HG03520 (cell line): ENCODE data around the gene ARHGAP31.
"Not testable (repeated sequence)": the region's sequence is repeated elsewhere in the genome, so short reads cannot be mapped to it uniquely, and the experiment has no call there.

Source experiments
- ATAC-seq: cut with Tn5 transposase; IDR thresholded peaks from one replicate; pipeline ENCODE4 v1.9.1; 2021; ENCODE audit warnings: mild to moderate bottlenecking, moderate library complexity; ENCODE audit not compliant: unreplicated experiment

The ARHGAP31 gene

DNA sequence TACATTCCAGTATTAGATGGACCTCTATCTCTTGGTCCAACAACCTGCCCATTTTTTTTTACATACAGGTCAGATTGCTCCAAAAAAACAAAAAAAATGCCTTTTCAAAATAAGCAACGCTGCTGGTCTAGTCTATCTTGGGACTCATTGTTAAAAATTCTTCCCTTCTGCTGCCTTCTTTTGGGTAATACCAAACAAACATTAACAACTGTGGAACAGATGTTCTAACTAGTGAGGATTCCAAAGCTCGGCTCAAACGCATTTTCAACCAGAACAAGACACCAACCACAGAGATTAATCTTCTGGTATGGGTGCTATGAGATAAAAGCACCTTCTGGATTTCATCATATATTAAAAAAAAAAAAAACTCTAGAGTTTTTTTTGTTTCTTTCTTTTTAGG lies 24.7 kb downstream of the ARHGAP31 start:
- no peak for ATAC-seq

DNA sequence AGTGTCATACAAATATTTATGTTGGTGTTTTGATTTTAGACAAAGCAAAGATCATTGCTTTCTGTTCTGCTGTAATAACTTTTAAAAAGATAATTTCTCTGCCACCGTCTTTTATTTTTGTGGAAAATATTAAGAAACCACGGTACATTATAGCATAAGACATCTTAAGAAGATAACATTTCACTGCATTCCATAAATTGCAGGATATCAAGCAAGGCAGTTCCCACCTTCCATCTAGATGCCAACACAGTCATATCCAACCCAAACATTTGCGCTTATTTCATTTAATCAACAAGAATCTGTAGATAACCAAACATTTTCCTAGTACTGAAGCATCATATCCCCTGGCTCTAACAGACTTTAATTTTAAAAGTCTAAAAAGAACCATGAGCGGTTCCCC lies 25.1 kb downstream of the ARHGAP31 start:
- ATAC-seq, result no peak

DNA sequence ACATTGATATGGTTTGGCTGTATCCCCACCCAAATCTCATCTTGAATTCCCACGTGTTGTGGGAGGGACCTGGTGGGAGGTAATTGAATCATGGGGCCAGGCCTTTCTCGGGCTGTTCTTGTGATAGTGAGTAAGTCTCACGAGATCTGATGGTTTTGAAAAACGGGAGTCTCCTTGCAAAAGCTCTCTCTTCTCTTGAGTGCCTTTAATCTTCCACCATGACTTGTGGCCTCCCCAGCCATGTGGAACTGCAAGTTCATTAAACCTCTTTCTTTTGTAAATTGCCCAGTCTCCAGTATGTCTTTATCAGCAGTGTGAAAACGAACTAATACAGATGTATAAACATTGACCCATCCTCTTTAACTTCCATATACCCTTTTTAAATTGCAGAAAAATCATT lies 26.6 kb downstream of the ARHGAP31 start:
- not testable (repeated sequence) for ATAC-seq

DNA sequence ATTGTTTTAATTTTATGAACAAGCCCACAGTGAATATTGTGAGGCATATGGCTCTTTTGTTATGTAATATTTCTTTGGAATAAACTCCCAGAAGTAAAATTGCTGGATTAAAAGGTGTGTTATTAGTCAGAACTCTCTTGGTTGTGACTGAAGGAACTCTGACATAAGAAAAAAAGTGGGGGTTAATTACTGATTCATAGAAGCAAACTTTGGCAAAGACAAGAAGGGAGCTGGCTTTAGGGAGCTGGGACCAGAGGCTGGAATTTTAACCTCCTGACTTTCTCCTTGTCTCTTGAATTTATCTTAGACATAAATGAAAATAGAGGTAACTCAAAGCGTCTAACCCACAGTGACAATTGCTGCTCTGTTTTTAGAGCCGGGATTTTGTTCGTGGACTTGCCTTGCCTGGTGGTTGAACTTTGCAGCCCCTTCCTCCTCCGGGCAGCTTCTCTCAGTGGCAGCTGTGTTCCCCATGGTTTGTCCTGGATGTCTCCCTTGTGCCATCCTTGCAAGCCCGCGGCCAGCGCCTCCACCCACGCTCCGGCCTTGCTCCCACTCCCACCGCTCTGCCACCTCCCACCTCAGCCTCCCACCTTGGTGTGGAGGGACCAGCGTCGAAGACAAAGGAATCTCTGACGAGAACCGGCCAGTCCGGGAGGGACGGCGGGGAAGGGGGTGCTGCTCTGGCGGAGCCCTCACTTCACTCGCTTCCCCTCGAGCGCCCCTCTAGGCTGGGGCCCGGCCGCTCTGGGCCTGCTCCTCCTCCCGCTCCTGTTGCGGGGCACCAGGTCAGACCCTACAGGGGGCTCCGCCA lies 28.0 kb downstream of the ARHGAP31 start:
- ATAC-seq, result peak; percentile 28

DNA sequence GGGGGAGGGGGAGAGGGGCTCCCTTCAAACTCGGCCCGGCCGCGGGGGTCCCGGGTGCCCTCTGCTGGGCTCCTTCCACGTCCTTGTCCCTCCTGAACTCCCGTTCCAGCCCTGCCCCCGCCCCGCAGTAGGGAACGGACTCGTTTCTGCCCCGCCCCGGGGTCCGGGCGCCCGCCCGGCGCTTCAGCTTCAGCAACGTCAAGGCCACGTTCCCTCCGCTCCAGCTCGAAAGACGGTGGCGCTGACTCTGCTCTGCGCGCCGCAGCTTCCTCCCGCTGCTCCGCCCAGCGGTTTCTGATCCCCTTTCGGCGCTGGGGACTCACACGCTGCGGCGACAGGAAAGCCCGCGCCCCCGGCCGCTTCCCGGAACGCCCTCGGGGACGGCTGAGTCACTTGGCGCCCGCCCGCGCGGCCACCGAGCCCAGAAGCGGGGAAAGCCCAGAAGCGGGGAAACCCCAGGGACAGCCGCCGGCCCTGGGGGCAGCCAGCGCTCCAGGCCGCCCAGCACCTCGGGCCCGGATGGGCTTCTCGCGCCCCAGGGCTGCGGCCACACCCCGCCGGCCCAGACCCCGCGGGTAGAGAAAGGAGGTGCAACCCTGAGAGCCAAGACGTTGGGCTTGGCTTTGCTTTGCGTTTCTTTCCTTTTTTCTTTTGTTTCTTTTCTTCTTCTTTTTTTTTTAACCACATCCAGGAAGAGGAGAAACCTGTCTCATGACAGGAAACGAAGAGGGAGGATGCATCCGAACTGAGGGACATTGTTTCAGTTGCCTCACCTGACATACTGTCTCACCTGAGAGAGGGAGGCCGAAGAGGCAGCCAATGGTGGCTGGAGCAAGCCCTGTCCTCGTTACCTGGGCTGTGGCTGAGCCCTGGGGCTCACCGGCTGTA lies 28.9 kb downstream of the ARHGAP31 start:
- peak; percentile 76 for ATAC-seq

DNA sequence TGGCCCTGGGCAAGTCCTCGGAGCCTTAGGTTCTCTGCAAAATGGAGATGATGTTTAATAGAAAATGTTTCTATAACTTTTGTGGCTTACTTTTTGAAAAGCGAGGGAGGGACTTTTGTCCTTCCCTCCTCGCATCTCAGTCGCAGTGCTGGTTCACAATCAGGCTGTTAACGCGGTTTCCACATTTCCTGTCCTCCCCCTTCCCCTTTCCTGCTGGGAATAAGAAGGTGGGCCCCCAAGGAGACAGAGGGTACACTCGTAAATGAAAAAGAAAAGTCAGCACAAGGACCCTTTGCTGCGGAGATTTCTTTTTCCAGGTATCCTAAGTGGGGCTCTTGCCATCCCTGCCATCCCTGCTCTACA lies 29.5 kb downstream of the ARHGAP31 start:
- no peak for ATAC-seq

DNA sequence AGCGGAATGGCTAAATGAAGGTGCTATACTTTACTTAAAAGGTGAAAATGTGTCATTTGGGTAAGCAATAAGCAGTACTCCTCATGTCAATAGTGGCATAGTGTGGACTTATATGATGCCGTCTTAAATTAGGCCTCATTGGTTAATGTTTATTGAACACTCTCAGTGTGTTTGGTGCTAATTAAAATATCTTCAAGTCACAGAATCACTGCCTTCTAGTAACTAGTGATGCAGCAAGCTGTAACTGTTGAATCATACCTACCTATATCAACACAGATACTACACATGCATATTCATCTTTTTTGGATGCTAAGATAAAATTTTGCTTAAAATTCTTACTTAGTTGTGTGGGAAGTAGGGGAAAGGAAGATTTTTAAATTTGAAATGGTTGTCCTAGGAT lies 30.7 kb downstream of the ARHGAP31 start:
- no peak for ATAC-seq

DNA sequence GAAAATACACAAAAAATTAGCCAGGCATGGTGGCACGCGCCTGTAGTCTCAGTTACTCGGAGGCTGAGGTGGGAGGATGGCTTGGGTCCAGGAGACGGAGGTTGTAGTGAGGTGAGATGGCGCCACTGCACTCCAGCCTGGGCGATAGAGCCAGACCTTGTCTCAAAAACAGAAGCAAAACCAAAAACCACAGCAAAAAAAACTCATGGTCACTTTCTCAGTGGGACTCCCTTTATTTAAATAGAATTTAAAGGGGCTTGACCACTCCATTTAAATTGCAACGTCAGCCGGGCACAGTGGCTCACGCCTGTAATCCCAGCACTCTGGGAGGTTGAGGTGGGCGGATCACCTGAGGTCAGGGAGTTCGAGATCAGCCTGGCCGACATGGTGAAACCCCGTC lies 32.8 kb downstream of the ARHGAP31 start:
- ATAC-seq, result no peak

DNA sequence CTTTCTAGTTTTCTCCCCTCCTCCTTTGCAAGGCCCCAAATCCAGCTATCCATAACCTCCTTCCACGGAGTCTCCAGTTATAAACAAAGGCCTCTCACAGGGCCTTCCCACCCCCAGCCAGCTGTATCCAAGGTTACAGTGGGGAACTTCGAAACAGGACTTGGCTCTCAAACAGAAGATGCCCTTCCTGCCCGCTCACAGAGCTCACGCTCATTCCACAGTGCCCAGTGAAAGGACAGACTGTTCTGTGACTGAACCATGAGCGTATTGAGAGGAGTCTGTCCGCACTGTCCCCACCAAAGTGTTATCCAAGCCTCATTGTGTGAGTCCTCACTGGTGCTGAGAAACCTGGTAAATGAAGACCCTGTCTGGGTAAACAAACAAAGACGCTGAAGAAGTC lies 35.4 kb downstream of the ARHGAP31 start:
- no peak for ATAC-seq

DNA sequence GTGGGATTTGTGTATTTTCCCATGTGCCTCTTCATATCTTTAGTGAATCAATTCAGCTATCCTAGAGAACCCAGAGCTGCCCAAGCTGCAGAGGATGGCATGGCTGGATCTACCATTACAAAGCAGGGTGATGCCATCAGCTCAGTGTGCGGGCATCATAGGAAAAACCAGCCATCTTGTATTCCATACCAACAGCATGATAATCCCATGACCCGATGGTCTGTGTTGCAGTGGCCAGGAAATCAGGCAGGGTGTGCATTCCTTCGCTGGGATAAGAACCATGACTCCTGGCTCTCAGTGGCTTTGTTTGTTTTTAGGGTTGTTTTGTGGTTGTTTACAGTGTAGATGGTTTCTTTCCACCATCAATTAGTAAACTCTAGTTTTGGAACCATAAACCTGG lies 36.0 kb downstream of the ARHGAP31 start:
- ATAC-seq, result no peak

DNA sequence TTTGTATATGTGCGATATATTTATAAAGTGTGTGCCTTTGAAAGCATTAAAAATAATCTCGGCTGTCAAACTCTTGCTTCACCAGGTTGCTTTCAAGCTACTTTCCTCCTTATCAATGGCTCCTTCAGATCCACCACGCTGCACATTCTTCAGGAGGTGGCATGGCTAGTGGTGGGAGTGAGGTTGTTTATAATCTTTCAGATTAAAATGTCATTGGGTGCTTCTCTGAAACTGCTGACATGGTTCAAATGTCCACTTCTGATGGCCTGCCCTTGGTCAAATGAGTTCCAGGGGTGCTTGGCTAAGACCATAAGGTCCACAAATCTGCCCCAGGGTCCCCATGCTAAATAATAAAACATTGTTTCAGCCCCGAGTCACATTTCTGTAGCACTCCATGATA lies 36.7 kb downstream of the ARHGAP31 start:
- no peak for ATAC-seq

DNA sequence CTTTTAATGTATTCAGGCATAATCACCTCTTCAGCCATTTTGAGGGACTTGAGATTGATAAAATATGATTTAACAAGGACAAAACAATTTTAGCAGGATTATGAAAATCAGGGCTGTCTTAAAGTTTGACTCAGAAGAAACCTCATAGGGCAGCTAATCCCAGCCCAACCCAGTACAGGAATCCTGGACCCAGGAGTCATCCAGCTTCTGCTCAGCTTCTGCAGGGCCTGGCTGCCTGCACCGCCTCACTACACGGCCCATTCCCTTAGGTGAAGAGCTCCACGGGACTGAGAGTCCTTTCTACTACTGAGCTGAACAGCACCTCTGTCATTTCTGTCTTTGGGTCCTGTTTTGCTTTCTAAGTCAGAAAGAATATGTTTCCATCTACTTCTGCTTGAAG lies 37.5 kb downstream of the ARHGAP31 start:
- no peak for ATAC-seq

DNA sequence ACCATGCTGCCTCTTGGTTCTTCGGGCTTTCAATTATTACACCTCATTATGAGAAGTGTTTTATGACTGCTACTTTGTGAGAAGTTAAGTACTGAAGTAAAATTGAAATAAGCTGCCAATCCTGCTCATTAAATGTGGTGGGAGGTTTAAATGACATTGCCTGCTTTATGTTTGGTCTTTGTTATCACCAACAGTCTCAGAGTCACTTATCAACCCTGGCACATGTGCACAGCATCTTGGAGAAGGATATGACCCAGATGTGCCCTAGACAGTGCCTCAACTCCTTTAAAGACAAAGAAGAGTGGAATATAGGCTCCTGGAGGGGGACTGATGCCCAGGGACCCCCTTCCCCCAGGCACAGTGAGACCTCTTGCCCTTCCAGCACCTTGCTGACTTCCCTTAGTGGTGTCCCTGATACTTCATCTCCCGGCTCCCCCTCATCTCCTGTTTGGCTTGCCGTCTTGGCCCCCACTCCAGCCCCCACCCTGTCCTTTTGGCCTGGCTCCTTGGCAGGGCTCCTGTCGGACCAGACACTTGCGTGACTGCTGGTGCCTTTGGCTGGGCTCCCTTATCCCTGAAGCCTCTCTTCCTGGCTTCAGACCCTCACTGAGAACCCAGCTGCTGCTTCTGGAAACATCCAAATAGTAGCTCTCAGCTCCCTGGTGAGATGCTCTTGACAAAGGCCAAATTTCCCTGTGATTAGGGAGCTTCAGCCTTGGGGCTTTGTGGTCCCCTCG lies 39.8 kb downstream of the ARHGAP31 start:
- ATAC-seq, result no peak

DNA sequence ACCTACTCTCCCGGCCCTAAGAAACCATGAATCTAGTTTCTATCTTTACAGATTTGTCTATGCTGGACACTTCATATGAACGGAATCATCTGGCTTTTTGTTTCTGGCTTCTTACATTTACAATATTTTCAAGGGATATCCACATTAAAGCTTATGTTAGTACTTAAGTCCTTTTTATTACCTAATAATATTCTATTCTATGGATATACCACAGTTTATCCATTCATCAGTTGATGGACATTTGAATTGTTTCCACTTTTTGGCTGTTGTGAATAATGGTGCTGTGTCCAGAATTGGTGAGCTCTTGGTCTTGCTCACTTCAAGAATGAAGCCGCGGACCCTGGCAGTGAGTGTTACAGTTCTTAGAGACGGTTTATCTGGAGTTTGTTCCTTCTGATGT lies 42.6 kb downstream of the ARHGAP31 start:
- ATAC-seq, result no peak

DNA sequence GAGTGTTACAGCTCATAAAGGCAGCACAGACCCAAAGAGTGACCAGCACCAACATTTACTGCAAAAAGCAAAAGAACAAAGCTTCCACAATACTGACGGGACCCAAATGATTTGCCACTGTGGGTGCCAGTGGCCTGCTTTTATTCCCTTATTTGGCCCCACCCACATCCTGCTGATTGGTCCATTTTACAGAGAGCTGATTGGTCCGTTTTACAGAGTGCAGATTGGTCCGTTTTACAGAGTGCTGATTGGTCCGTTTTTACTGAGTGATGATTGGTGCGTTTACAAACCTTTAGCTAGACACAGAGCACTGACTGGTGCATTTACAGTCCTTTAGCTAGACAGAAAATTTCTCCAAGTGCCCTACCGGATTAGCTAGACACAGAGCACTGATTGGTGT lies 43.2 kb downstream of the ARHGAP31 start:
- ATAC-seq, result not testable (repeated sequence)

DNA sequence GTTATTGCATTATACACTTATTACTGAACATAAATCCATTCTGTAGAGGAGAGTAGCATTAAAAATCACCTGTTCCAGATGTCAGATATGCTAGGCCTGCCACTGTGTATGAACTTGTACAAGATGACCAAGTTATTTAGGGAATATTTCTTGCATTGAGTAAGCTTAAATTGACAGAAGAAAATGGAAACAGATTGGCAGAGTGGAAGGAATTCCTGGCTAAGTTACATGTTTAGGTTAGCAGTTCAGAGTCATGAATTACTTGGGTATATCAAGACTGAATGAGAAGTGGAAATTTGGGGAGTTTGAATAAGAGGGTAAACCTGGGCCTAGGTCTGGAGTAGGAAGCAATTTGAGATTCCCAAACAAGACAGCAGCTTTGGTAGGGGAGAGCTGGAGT lies 44.6 kb downstream of the ARHGAP31 start:
- no peak for ATAC-seq

DNA sequence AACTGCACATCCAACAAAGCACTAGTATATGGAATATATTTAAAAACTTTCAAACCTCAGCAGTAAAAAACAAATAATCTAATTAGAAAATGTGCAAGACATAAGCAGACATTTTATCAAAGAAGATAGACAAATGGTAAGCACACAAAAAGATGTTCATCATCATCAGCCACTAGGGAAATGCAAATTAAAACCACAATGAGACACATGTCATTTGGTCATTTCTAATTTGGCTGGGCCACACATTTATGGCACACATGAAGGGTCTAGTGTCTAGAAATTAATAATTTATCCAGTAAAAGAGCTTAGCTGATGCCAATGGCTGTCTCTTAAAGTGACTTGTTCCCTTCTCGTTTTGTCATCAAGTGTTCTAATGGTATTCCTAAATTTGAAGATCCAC lies 45.8 kb downstream of the ARHGAP31 start:
- ATAC-seq, result no peak

DNA sequence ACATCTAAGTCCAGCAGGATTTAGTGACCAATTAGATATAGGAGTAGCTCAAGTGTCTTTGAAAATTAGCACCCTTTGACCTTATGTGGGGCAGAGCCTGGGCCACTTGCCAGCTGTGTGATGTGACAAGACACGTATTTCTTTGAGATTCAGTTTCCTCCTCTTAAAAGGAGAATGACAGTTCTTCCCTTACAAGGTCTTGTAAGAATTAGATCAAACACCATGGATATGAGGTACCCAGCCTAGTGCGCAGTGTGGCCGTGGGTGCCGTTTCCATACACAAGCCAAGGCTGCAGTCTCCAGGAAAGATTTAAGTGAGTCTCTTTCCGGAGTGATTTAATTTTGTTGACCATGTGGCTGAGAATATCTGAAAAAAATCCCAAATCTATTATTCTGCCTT lies 46.3 kb downstream of the ARHGAP31 start:
- ATAC-seq, result no peak

DNA sequence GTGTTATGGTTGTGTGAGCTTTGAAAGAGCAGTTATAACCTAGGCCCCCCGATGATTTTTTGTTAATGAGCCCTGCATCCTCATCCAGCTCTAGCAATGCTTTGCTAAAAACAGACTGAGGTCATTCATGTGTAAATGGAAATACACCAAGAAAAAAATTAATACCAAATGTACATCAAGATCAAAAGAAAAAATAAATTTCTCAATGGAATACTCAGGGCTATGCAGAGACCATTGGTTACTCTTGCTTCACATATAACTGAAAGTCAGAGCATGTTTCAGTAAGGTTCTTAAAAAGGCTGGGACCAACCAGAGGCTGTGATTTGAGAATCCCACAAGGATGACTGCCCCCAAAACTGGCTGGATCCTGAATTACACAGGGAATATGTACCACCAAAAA lies 48.0 kb downstream of the ARHGAP31 start:
- no peak for ATAC-seq

DNA sequence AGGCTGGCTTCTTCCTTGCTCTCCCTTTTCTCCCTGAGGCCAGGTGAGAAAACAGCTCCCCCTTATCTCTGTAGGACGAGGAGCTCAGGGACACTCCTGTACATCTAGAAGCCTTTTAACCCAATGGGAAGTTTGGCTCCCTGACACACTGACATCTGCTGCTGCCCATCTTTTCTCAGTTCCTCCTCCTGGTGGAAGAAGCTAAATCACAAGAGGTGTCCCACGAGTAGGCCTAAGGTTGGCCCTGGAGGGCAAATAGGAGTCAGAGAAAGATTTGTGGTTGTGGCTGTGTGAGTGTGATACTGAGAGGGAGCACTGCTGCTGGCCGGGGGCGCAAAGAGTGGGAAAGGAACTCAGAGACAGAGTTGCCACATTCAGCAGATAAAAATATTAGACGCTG lies 49.5 kb downstream of the ARHGAP31 start:
- ATAC-seq, result no peak

DNA sequence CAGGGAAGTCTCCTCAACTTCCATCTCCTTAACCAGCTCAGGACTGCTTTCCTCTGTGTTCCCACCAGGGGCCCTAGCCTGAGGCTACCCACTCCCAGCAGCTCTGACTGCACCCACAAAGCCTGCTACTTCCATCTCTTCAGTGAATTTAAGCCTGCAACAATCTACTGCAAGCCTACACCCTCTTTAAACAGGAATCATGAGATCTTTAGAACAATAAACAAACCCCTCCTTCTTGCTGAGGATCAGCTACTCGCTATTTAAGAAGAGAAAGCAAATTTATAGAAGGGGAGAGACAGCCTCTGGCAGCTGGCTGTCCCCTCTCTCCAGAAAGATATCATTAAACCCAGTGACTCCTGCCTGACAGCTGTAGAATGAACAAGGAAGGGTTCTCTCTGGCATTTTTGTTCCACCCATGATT lies 51.9 kb downstream of the ARHGAP31 start:
- ATAC-seq, result no peak

DNA sequence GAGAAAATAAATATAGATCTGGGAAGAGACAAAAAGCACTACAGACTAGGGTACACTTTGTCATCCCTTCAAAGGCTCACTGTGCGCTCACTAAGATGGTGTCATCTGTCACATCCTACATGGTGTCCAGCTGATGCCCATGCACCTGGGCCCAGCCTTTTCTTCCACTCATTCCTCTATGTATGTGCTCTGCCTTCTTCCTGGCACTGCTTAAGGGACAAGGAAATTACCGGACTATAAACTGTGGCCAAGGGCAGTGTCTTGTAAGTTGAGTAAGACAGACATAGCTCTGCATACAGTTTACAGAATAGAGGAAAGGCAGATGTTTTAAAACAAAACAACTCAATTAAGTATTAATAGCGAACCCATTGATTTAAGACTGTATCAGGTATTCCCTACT lies 52.9 kb downstream of the ARHGAP31 start:
- no peak for ATAC-seq
